Activated T-helper 17 cell treated with anti-CD3 and anti-CD28 coated beads, Interleukin-2, amount 50 U/mL, for 72 hours (primary cell): ENCODE results near the gene PSMD1. TPM values are rescaled to one million over a fixed set of nuclear protein-coding genes. Genes with fewer than 3 reads are reported as not detected.

Experiments
- ATAC-seq: fragments of 150-1000 bp; cut with Tn5 transposase; replicated peaks from 2 replicates; pipeline ENCODE4 v1.10.0; 2021; ENCODE audit warnings: mild to moderate bottlenecking, moderate library complexity
- H3K27ac Mint-ChIP-seq: one replicate; pipeline ENCODE4 v1.8.0; 2022; ENCODE audit warnings: mixed read lengths
- H3K27me3 Mint-ChIP-seq: one replicate; pipeline ENCODE4 v1.8.0; 2022; ENCODE audit warnings: mixed read lengths
- H3K36me3 Mint-ChIP-seq: one replicate; pipeline ENCODE4 v1.8.0; 2022; ENCODE audit warnings: low read depth, mild to moderate bottlenecking, mixed read lengths
- H3K4me1 Mint-ChIP-seq: one replicate; pipeline ENCODE4 v1.8.0; 2022; ENCODE audit warnings: mixed read lengths
- H3K4me3 Mint-ChIP-seq: one replicate; pipeline ENCODE4 v1.8.0; 2022; ENCODE audit warnings: mild to moderate bottlenecking, mixed read lengths
- H3K9me3 Mint-ChIP-seq: one replicate; pipeline ENCODE4 v1.8.0; 2022; ENCODE audit warnings: mixed read lengths
- total RNA-seq, 2 donors: library from RNA; stranded (reverse); gene quantifications; one replicate each; pipeline ENCODE4 v1.2.3, GENCODE V29; 2022

The PSMD1 gene
- total RNA-seq, 2 donors from 2014 or later: 70.2 to 154 TPM

DNA sequence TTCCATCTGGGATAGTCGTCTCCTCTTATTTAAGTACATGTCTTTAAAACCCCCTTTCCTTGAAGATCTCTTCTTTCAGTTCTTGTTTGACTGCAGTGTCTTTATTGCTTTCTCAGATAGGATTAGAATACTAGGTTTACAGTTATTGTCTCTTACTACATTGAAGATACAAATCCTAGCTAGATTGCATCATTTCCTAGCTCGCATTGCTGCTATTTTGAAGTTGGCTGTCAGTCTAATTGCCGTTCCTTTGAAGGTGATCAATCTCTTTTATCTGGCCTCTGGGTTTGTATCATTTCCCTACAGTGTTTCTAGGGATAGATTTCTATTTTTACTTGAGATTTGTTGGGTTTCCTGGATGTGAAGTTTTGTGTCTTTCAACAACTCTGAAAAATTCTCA lies 162.6 kb downstream of the PSMD1 start:
- no peaks in the 10 kb centered on the region for H3K9me3 Mint-ChIP-seq
- H3K4me3 Mint-ChIP-seq: no peak overlapping the region
- no peaks in the 10 kb centered on the region for H3K4me1 Mint-ChIP-seq
- H3K27ac Mint-ChIP-seq: no peak overlapping the region
- ATAC-seq: no peak
- no peaks in the 10 kb centered on the region for H3K36me3 Mint-ChIP-seq
- no peaks in the 10 kb centered on the region for H3K27me3 Mint-ChIP-seq

DNA sequence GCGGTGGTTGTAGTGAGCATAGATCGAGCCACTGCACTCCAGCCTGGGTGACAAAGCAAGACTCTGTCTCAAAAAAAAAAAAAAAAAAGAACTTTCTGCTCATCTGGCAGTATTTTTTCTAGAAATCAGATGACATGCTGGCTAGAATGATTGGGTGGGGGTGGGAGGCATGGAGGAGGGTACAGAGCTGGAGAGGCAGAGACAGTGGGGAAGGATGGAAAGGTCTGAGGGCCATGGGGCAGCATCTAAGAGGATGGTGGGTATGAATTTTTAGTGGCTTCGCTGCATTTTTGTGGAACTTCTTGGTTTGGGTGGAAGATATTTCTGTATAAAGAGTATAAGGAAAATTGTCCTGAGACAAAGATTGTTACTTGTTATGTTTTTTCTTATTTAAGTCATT lies 165.1 kb downstream of the PSMD1 start:
- H3K4me3 Mint-ChIP-seq: no peak overlapping the region
- H3K9me3 Mint-ChIP-seq: no peaks in the 10 kb centered on the region
- no peaks in the 10 kb centered on the region for H3K4me1 Mint-ChIP-seq
- no peaks in the 10 kb centered on the region for H3K36me3 Mint-ChIP-seq
- ATAC-seq: no peak
- H3K27ac Mint-ChIP-seq: no peak overlapping the region
- H3K27me3 Mint-ChIP-seq: no peaks in the 10 kb centered on the region

Other genes with a start within 250 kb of the PSMD1 start
- gene ITM2C, start 191.9 kb upstream of the PSMD1 start, total RNA-seq: 10 to 100 TPM; 28.7 to 45.0 TPM
- gene GPR55, start 131.6 kb upstream of the PSMD1 start, total RNA-seq: 10 to 100 TPM; 11.1 to 19.9 TPM
- gene SPATA3, start 60.7 kb upstream of the PSMD1 start, total RNA-seq: 1 to 10 TPM; 2.2 to 2.5 TPM
- gene C2orf72, start 19.3 kb upstream of the PSMD1 start, total RNA-seq: 1 to 10 TPM in 1 of 2 donors, under 1 TPM in 1; 0.48 to 3.3 TPM
- gene HTR2B, start 68.2 kb downstream of the PSMD1 start, total RNA-seq: not detected
- gene ARMC9, start 141.8 kb downstream of the PSMD1 start, total RNA-seq: 1 to 10 TPM; 1.6 to 2.0 TPM